Astrocyte of the spinal cord (primary cell): ENCODE results near the gene RCAN1.
A peak's percentile ranks its signal among the peaks of the same experiment; 100 is the strongest.

Source experiments
- DNase-seq: peaks from one replicate; pipeline ENCODE4 v3.0.0; 2011; ENCODE audit warnings: low read depth, low spot score
- H3K4me3 ChIP-seq: 2 replicates; pipeline ENCODE4 v1.5.1; 2011; ENCODE audit warnings: low read depth, mild to moderate bottlenecking, low read length, moderate library complexity
- in situ Hi-C: cut with HindIII; loops from 2 replicates; pipeline ENCODE4 v1.10.0; 2017; ENCODE audit warnings: low sequenced_read_pairs
- TF ChIP-seq, protein P1 (sequence below): IDR thresholded peaks from 2 replicates; pipeline ENCODE4 v1.5.1; 2012; ENCODE audit warnings: low read depth, mild to moderate bottlenecking, low read length, inconsistent platforms

Gene RCAN1

DNA sequence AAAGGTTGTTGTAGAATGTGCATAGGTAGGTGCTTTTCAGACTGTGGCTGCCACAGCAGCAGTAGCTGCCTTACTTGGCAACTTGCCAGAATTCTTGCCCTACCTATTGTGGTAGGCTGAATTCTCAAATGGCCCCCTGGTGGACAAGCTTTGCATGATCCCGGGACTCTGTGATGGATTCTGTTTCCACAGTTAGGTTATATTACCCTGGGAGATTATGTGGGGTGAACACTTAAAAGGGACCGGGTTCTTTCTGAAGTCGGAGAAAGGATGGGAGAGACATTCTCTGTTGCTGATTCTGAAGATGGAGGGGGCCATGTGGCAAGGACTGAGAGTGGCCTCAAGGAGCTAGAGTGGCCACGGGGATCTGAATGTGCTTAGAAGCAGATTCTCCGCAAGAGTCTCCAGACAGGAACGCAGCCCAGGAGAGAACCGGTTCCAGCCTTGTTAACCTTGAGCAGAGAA is 70.8 kb downstream of the RCAN1 start:
- no peak overlapping the region for H3K4me3 ChIP-seq
- TF ChIP-seq, protein P1, sequence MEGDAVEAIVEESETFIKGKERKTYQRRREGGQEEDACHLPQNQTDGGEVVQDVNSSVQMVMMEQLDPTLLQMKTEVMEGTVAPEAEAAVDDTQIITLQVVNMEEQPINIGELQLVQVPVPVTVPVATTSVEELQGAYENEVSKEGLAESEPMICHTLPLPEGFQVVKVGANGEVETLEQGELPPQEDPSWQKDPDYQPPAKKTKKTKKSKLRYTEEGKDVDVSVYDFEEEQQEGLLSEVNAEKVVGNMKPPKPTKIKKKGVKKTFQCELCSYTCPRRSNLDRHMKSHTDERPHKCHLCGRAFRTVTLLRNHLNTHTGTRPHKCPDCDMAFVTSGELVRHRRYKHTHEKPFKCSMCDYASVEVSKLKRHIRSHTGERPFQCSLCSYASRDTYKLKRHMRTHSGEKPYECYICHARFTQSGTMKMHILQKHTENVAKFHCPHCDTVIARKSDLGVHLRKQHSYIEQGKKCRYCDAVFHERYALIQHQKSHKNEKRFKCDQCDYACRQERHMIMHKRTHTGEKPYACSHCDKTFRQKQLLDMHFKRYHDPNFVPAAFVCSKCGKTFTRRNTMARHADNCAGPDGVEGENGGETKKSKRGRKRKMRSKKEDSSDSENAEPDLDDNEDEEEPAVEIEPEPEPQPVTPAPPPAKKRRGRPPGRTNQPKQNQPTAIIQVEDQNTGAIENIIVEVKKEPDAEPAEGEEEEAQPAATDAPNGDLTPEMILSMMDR: peak; percentile 64
- in situ Hi-C loops: no loop called here
- peak; percentile 72 for DNase-seq

DNA sequence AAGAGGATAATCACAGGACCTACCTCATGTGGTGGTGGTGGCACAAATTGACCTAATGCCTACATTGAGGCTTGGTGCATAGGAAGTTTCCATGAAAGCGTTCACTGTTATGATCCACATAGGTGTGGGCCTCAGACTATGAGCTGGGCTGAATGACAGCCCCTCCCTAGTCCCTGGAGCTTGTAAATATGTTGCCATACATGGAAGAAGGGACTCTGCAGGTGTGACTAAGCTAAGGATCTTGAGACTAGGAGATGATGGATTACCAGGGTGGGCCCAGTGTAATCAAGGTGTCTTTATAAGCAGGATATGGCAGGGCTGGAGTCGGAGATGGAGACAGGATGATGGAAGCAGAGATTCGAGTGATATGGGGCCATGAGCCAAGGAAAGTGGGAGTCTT is 71.9 kb downstream of the RCAN1 start:
- in situ Hi-C loops: no loop called here
- no peak for DNase-seq
- no peak overlapping the region for H3K4me3 ChIP-seq
- TF ChIP-seq, protein P1: no peak

DNA sequence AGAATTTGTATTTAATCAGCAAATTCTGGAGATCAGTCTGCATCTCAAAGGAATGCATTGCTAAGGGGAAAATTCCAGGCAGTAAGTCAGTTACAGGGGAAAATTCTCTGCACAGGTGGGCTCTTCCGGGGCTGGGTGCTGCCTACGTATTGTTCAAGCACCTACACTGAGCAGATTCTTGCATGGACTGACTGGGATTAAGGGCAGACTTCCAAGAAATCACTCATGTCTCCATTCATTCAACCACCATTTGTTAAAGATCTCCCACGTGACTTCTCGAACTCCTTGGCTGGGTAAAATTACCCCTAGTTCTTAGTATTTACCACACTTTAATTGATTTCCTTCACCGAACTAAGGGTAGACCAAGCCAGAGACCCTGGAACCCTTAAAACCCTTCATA is 74.7 kb downstream of the RCAN1 start:
- TF ChIP-seq, protein P1: no peak
- in situ Hi-C loops: no loop called here
- H3K4me3 ChIP-seq: no peak overlapping the region
- no peak for DNase-seq

DNA sequence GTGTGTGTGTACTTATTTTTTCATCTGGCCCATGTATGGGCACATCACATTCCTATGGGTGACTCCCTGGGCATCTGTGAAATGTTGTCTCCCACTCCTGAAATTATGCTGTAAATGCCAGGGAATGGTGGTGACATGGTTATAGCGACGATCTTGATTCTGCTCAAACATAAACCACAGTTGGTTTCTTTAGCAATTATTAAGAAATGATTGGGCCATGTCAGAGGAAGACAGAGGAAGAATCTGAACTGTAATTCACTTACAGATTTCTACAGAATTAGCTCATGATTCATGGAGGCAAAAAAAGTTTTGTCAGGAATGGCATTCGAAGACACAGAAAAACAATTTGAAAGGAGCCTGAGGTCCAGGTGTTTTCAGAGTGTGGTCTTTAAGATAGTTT is 77.1 kb downstream of the RCAN1 start:
- no peak for DNase-seq
- TF ChIP-seq, protein P1: no peak
- no peak overlapping the region for H3K4me3 ChIP-seq
- in situ Hi-C loops: no loop called here

DNA sequence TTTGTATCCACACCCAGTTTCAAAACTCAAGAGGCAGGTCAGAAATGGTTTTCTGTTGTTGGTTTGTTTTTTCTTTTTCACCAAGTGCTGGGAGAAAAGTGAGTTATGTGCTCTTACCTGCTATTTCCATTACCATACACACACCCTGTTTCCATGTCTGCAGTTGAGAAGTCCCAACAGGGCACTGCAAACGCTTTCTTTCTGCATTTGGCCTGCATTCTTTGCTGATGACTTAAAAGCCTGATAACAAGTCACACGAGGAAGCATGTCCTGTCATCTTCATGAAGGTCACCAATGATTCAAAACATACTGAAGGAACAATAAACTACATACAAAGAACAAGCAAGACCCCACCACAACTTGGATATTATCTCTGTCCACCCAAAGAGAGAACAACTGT is 78.1 kb downstream of the RCAN1 start:
- in situ Hi-C loops: no loop called here
- TF ChIP-seq, protein P1: no peak
- DNase-seq: peak; percentile 29
- no peak overlapping the region for H3K4me3 ChIP-seq

DNA sequence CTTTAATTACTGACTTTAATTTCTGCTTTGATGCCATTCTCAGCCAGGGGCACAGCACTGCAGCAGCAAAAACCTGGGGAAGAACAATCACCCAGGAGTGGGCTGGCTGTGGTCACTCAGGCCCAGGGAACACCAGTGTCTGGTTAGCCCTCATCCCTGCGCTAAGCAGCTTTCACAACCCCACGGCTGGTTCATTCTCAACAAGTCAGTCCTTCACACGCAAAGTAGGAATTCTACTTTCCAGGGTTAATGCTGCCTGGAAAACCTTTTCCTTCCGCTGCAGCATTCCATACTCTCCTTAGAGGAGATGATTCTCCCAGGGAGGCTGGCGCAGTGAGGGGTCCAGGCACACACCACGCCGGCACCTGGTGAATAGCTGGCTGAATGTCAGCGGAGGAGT is 78.6 kb downstream of the RCAN1 start:
- TF ChIP-seq, protein P1: no peak
- in situ Hi-C loops: no loop called here
- DNase-seq: no peak
- no peak overlapping the region for H3K4me3 ChIP-seq

DNA sequence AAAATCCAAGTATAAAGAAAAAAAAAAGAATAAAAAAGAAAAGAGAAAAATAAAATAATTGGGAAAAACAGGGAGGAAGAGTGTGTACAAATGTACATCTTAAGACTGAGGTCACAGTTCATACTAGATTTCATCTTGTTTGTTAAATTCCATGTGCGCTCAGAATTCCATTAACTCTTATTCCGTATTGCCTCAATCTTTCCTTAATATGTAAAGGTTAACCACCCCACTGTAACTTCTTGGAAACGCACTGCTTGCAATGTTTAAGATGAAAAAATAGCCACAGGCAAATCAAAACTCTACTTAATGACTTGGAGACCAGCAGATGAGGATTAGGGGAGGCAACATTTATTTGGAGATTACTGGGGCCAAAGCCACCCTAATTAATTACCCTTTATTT is 79.0 kb downstream of the RCAN1 start:
- no peak for DNase-seq
- TF ChIP-seq, protein P1: no peak
- H3K4me3 ChIP-seq: no peak overlapping the region
- in situ Hi-C loops: no loop called here
